ENCODE data around the gene C1QTNF12.

GRCh38 chr1:1278620-1279019 is 32.1 kb upstream of the C1QTNF12 start:
- TF ChIP-seq POLR2A (IDR thresholded peaks at IDR 0.05), result no peak
- no peak for TF ChIP-seq CTCF (IDR thresholded peaks at IDR 0.05 in 4 of 5, conservative IDR thresholded peaks at IDR 0.05 in 1 of 5)
